Stomach (tissue), 4 donors: ENCODE results near the gene ZNF594.

ENCODE experiments used
- CTCF ChIP-seq, 7 experiments: fragments of 450-650 bp in 4 of 7; fragments of 200-600 bp in 3 of 7; sonication (generic) in 3 of 7; IDR thresholded peaks; one replicate each; pipeline ENCODE4 v1.5.1; 2016 to 2019; ENCODE audit warnings: antibody characterized with exemption in 7 of 7, control low read depth in 2 of 7, mild to moderate bottlenecking in 1 of 7
- POLR2A ChIP-seq, 4 donors: fragments of 450-650 bp; IDR thresholded peaks; one replicate each; pipeline ENCODE4 v1.6.1; 2016; ENCODE audit warnings: antibody characterized with exemption in 4 of 4, control low read depth in 2 of 4, mild to moderate bottlenecking in 1 of 4, moderate library complexity in 1 of 4
- POLR2AphosphoS5 ChIP-seq, 3 donors: sonication (generic); formaldehyde crosslinking; IDR thresholded peaks; one replicate each; pipeline ENCODE4 v1.6.1; 2016; ENCODE audit warnings: antibody characterized with exemption in 3 of 3

- TF ChIP-seq CTCF (IDR thresholded peaks at IDR 0.05), result no peak
- TF ChIP-seq POLR2A (IDR thresholded peaks at IDR 0.05), result no peak
- TF ChIP-seq POLR2AphosphoS5 (IDR thresholded peaks at IDR 0.05), result no peak
Observed at GRCh38 chr17:5210091-5210490, 18.4 kb upstream of the ZNF594 start.
